ENCODE measurements around the gene TTC34. TPM values are rescaled to one million over a fixed set of nuclear protein-coding genes. Genes with fewer than 3 reads are reported as not detected.
A peak's percentile ranks its signal among the peaks of the same experiment; 100 is the strongest.

The TTC34 gene
- total and polyA plus RNA-seq, 3 experiments from 2014 or later, result 0.17 to 1.1 (median 1.1) TPM

- H3K27me3 ChIP-seq (ENCODE audit: insufficient read depth, low read length, poor library complexity, severe bottlenecking), result no peaks in the 10 kb centered on the region
- Mint-ChIP-seq H3K27me3 (peaks cover 15 to 41% of the 10 kb centered on the region in 2 donors), H3K4me1 (peaks cover 0 to 6% (median 2%) of the 10 kb centered on the region in 3 donors), H3K36me3 (peaks cover 0 to 47% (median 3%) of the 10 kb centered on the region in 3 donors), H3K27ac (peak overlapping the region in 1 of 8 donors; percentile 86), H3K4me3 (no peak overlapping the region), H3K9me3 (peaks cover 19 to 44% (median 39%) of the 10 kb centered on the region in 5 donors)
- no peaks in the 10 kb centered on the region for H3K4me1 ChIP-seq (ENCODE audit: insufficient read depth, low read length)
- ChIA-PET POLR2A (no interaction called here), CTCF (no interaction called here)
- H3K27ac ChIP-seq (ENCODE audit: low read depth, low read length), result no peak overlapping the region
- H3K4me3 ChIP-seq (ENCODE audit: low read length), result no peak overlapping the region
- peaks cover 4% of the 10 kb centered on the region for H3K9me3 ChIP-seq (ENCODE audit: low read length)
- no peak for DNase-seq
- H3K36me3 ChIP-seq (ENCODE audit: insufficient read depth, low read length), result no peaks in the 10 kb centered on the region
These were observed 183.5 kb downstream of the TTC34 start for GRCh38 chr1:2617971-2618470.

DNA sequence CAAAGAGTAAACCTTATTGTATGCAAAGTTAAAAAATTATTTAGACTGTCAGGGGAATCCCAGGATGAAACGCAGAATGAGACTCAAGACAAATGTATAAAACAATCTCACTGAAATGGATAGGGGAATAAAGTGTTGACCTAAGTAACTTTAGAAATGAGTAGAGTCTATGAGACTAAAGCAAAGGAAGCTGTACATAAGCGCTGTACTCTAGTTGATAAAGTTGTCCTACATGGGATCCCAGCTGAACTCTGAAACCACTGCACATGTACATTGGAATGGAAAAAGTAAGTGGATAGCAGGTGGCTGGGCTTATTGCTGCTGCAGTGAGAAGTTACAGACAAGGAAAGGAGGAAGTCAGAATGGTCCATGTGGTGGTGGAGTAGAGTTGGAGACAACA lies 187.3 kb downstream of the TTC34 start:
- Histone ChIP-seq H3K36me3 (ENCODE audit: insufficient read depth, low read length) (no peaks in the 10 kb centered on the region), H3K4me3 (ENCODE audit: low read length) (no peak overlapping the region), H3K27me3 (ENCODE audit: insufficient read depth, low read length, poor library complexity, severe bottlenecking) (no peaks in the 10 kb centered on the region), H3K27ac (ENCODE audit: low read depth, low read length) (no peak overlapping the region), H3K9me3 (ENCODE audit: low read length) (peaks cover 4% of the 10 kb centered on the region), H3K4me1 (ENCODE audit: insufficient read depth, low read length) (no peaks in the 10 kb centered on the region)
- Mint-ChIP-seq H3K4me1 (peaks cover 0 to 2% (median 0%) of the 10 kb centered on the region in 3 donors), H3K9me3 (peaks cover 19 to 40% (median 33%) of the 10 kb centered on the region in 5 donors), H3K36me3 (peaks cover 0 to 36% (median 3%) of the 10 kb centered on the region in 3 donors), H3K27me3 (peaks cover 20 to 32% of the 10 kb centered on the region in 2 donors), H3K4me3 (no peak overlapping the region), H3K27ac (no peak overlapping the region)
- POLR2A ChIA-PET, result no interaction called here
- CTCF ChIA-PET, result no interaction called here
- DNase-seq, result no peak

GRCh38 chr1:2612591-2613365 lies 188.7 kb downstream of the TTC34 start:
- Mint-ChIP-seq H3K36me3 (peaks cover 0 to 32% (median 3%) of the 10 kb centered on the region in 3 donors), H3K4me1 (peaks cover 0 to 3% (median 0%) of the 10 kb centered on the region in 3 donors), H3K27ac (no peak overlapping the region), H3K4me3 (no peak overlapping the region), H3K27me3 (peaks cover 15 to 23% of the 10 kb centered on the region in 2 donors), H3K9me3 (peaks cover 19 to 39% (median 32%) of the 10 kb centered on the region in 5 donors)
- H3K9me3 ChIP-seq (ENCODE audit: low read length), result peaks cover 4% of the 10 kb centered on the region
- H3K27ac ChIP-seq (ENCODE audit: low read depth, low read length), result no peak overlapping the region
- no peaks in the 10 kb centered on the region for H3K27me3 ChIP-seq (ENCODE audit: insufficient read depth, low read length, poor library complexity, severe bottlenecking)
- POLR2A ChIA-PET, result no interaction called here
- CTCF ChIA-PET, result no interaction called here
- no peak for DNase-seq
- H3K36me3 ChIP-seq (ENCODE audit: insufficient read depth, low read length), result no peaks in the 10 kb centered on the region
- no peak overlapping the region for H3K4me3 ChIP-seq (ENCODE audit: low read length)
- no peaks in the 10 kb centered on the region for H3K4me1 ChIP-seq (ENCODE audit: insufficient read depth, low read length)

DNA sequence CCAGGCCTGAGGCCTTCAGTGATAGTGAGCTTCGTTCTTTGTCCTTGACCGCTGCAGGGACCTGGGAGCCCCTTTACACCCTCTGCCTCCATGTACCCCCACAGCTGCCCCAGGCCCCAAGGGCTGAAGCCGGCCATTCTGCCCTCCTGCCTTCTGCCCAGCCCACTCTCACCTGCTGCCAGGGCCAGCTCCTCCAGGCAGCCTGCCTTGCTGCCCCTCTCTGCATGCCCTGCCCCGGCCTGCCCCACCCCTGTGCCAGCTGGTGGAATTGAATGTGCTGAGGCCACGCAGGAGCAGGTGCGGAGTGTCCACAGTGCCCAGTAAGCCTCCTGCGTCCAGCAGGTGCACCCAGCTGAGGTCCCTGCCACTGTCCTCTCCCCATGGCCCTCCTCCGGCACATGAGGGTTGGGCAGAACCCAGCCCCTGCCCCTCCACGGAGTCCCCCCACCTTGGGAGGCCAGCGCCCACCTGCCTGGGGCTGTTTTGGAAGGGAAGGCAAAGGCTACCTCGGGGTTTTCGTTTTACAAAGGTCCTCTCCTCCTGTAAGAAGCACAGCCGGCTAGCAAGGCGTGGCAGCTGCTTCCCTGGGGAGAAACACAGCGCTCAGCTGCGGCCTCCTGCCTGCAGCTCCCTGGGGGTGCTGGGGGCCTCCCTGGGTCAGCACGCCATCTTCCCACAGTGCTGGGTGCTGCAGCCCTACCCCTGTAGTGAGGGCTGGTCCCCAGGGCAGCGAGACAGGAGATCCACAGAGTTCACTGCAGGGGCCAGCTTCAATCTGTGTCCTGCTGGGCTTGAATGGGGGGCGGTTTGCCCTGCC lies 189.7 kb downstream of the TTC34 start:
- Mint-ChIP-seq H3K27ac (no peak overlapping the region), H3K36me3 (peaks cover 0 to 32% (median 3%) of the 10 kb centered on the region in 3 donors), H3K4me3 (no peak overlapping the region), H3K4me1 (peaks cover 0 to 3% (median 0%) of the 10 kb centered on the region in 3 donors), H3K9me3 (peaks cover 19 to 35% (median 26%) of the 10 kb centered on the region in 5 donors), H3K27me3 (peaks cover 15 to 19% of the 10 kb centered on the region in 2 donors)
- DNase-seq, result no peak
- CTCF ChIA-PET, result no interaction called here
- no peaks in the 10 kb centered on the region for H3K27me3 ChIP-seq (ENCODE audit: insufficient read depth, low read length, poor library complexity, severe bottlenecking)
- H3K36me3 ChIP-seq (ENCODE audit: insufficient read depth, low read length), result no peaks in the 10 kb centered on the region
- H3K4me3 ChIP-seq (ENCODE audit: low read length), result no peak overlapping the region
- no peaks in the 10 kb centered on the region for H3K4me1 ChIP-seq (ENCODE audit: insufficient read depth, low read length)
- H3K9me3 ChIP-seq (ENCODE audit: low read length), result peaks cover 4% of the 10 kb centered on the region
- H3K27ac ChIP-seq (ENCODE audit: low read depth, low read length), result no peak overlapping the region
- POLR2A ChIA-PET, result no interaction called here

DNA sequence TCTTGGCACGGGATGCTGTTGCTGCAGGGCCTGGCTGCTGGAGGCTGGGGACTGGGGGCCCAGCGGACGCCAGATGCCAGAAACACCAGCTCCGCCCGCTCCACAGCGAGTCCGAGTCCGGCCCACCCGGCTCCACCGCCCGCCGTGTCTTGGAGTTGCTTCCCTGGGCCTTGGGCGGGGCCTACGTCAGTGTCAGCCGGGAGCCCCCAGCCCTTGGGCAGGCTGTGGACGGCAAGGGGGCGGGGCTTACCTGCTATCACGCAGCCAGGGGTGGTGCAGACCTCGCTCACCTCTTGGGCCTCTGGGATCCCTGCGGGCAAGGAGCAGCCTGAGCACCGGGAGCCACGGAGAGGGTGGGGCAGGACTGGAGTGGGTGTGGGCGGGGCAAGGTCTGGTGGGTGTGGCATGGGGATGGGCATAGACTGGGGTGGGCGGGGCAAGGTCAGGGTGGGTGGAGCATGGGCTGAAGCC lies 190.4 kb downstream of the TTC34 start:
- POLR2A ChIA-PET, result no interaction called here
- DNase-seq, result peak in 1 of 5 donors; percentile 44

DNA sequence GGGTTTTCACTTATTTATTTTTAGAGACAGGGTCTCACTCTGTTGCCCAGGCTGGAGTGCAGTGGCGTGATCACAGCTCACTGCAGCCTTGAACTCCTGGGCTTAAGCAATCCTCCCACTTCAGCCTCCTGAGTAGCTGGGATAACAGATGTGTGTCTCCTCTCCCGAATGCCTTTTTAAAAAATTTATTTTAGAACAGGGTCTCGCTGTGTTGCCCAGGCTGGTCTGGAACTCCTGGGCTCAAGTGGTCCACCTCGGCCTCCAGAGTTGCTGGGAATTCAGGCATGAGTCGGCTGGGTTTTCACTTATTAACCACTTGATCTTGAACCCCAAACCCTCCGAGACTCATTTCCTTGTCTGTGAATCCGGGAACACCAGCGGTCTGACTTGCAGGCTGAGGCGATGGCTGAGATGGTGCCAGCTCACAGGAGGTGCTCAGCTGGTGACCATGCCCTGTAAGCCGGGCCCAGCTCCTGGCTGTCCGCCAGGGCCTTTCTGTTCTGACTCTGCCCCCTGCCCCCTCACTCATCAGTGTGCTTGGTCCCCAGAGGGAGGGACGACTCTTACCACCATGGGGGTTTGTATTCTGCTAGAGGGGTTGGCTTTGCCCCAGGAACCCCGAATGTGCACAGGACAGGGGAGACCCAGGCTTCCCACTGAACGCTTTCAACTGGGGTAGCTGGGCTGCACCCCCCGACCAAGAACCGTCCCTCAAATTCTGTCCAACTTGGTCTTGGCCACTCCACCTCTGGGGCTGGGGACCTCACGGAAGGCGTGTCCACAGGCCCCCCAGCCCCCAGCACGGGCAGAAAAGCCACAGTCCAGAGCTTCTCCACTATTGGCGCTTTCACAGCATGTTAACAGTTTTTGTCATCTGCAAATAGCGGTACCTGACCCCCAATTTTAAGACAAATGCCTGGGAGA lies 191.2 kb downstream of the TTC34 start:
- H3K36me3 Mint-ChIP-seq, result peaks cover 0 to 20% (median 3%) of the 10 kb centered on the region in 3 donors
- peaks cover 12% of the 10 kb centered on the region in 2 donors for H3K27me3 Mint-ChIP-seq
- Histone ChIP-seq H3K27ac (ENCODE audit: low read depth, low read length) (no peak overlapping the region), H3K4me1 (ENCODE audit: insufficient read depth, low read length) (no peaks in the 10 kb centered on the region), H3K27me3 (ENCODE audit: insufficient read depth, low read length, poor library complexity, severe bottlenecking) (no peaks in the 10 kb centered on the region), H3K9me3 (ENCODE audit: low read length) (no peaks in the 10 kb centered on the region), H3K4me3 (ENCODE audit: low read length) (no peak overlapping the region), H3K36me3 (ENCODE audit: insufficient read depth, low read length) (no peaks in the 10 kb centered on the region)
- peaks cover 12 to 23% (median 13%) of the 10 kb centered on the region in 5 donors for H3K9me3 Mint-ChIP-seq
- no peak for DNase-seq
- ChIA-PET POLR2A (no interaction called here), CTCF (no interaction called here)
- H3K4me3 Mint-ChIP-seq, result no peak overlapping the region
- peaks cover 0 to 1% (median 0%) of the 10 kb centered on the region in 3 donors for H3K4me1 Mint-ChIP-seq
- no peak overlapping the region for H3K27ac Mint-ChIP-seq

More for the DNA sequence above, 190.4 kb downstream of the TTC34 start:
- no peak overlapping the region for H3K27ac Mint-ChIP-seq
- no peak overlapping the region for H3K27ac ChIP-seq (ENCODE audit: low read depth, low read length)
- H3K36me3 ChIP-seq (ENCODE audit: insufficient read depth, low read length), result no peaks in the 10 kb centered on the region
- no peaks in the 10 kb centered on the region for H3K4me1 ChIP-seq (ENCODE audit: insufficient read depth, low read length)
- H3K9me3 Mint-ChIP-seq, result peaks cover 18 to 28% (median 20%) of the 10 kb centered on the region in 5 donors
- H3K27me3 Mint-ChIP-seq, result peaks cover 12 to 14% of the 10 kb centered on the region in 2 donors
- CTCF ChIA-PET, result no interaction called here
- H3K36me3 Mint-ChIP-seq, result peaks cover 0 to 26% (median 3%) of the 10 kb centered on the region in 3 donors
- no peaks in the 10 kb centered on the region for H3K27me3 ChIP-seq (ENCODE audit: insufficient read depth, low read length, poor library complexity, severe bottlenecking)
- H3K9me3 ChIP-seq (ENCODE audit: low read length), result no peaks in the 10 kb centered on the region
- H3K4me3 ChIP-seq (ENCODE audit: low read length), result no peak overlapping the region
- no peak overlapping the region for H3K4me3 Mint-ChIP-seq
- H3K4me1 Mint-ChIP-seq, result peaks cover 0 to 1% (median 0%) of the 10 kb centered on the region in 3 donors

DNA sequence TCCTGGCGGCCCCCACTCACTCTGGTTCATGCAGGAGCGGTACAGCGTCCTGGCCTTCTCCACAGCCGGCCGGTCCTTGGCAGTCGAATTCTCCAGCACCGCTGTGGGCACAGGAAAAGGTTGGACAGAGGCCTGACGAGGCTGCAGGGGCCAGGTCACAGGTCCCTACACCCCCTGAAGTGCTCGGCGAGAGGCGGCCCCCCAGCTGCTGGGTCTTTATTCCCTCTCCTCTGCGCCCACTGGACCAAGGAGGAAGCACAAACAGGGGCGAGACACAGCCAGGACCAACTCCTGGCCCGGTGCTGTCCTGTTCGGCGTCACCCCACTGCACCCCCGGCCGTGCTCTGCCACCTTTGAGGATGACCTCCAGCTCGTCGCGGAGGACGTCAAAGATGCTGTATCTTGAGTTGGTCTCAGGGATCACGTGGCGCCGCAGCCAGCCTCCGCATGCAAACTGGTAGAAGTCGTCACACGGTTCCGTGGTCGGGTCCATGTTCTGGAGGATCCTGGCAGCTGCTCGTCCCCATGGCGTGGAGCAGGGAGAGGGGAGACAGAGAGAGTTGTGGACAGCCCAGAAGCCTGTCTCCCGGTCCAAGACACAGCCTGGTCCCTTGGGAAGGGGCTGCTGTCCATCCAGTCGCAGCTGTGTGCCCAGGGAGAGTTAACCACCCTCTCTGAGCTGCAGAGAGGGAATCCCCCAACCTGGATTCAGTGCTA lies 192.0 kb downstream of the TTC34 start:
- ChIA-PET CTCF (no interaction called here), POLR2A (no interaction called here)
- no peaks in the 10 kb centered on the region for H3K4me1 ChIP-seq (ENCODE audit: insufficient read depth, low read length)
- Mint-ChIP-seq H3K4me3 (no peak overlapping the region), H3K27me3 (peaks cover 10 to 12% of the 10 kb centered on the region in 2 donors), H3K36me3 (peaks cover 0 to 13% (median 3%) of the 10 kb centered on the region in 3 donors), H3K9me3 (peaks cover 6 to 15% (median 10%) of the 10 kb centered on the region in 5 donors), H3K4me1 (peaks cover 0 to 1% (median 0%) of the 10 kb centered on the region in 3 donors), H3K27ac (no peak overlapping the region)
- DNase-seq, result no peak
- no peak overlapping the region for H3K4me3 ChIP-seq (ENCODE audit: low read length)
- H3K9me3 ChIP-seq (ENCODE audit: low read length), result no peaks in the 10 kb centered on the region
- no peak overlapping the region for H3K27ac ChIP-seq (ENCODE audit: low read depth, low read length)
- H3K36me3 ChIP-seq (ENCODE audit: insufficient read depth, low read length), result no peaks in the 10 kb centered on the region
- no peaks in the 10 kb centered on the region for H3K27me3 ChIP-seq (ENCODE audit: insufficient read depth, low read length, poor library complexity, severe bottlenecking)
